PFSK-1 (cell line): ENCODE measurements around the gene CHRNE.

Experiments used
- FOXP2 ChIP-seq: optimal IDR thresholded peaks from 2 replicates; pipeline ENCODE3; 2011; ENCODE audit warnings: borderline replicate concordance, control low read depth, inconsistent platforms; ENCODE audit not compliant: insufficient read depth; ENCODE audit errors: extremely low read length, extremely low read depth
- POLR2AphosphoS5 ChIP-seq: IDR thresholded peaks from 2 replicates; pipeline ENCODE4 v1.6.1; 2012; ENCODE audit warnings: low read depth, mild to moderate bottlenecking, control low read depth, low read length, moderate library complexity
- SIN3A ChIP-seq: IDR thresholded peaks from 2 replicates; pipeline ENCODE4 v1.6.1; 2012; ENCODE audit warnings: mild to moderate bottlenecking, low read length, moderate library complexity, borderline replicate concordance; ENCODE audit not compliant: insufficient read depth

DNA sequence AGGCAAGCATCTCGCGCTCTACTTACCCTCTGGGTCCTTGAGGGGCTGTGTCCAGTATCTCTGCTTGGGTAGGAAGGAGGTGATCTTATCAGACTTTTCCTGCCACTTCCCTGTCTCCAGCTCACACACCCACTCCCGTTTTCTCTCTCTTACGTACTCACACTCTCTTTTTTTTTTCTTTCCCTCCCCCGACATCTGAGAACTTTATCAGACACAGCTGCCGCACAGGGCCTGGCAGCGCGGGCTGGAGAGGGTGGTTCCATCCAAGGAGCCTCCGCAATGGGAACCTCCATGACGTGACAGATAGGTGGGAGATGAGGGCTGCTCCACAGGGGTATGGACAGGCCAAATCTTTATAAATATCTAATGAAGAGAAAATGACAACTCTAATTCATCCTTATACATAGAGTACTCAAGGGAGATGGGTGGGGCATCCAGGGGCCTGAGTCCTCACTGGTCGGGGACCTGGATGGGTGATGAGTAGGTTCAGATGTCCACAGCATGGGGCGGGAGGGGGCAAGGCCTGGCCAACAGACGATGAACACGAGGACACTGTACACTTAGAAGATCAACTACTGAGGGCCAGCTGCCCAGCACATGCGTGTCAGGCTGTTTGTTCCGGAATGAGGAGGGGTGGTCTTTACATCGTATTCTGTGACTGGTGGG lies 46.5 kb downstream of the CHRNE start:
- TF ChIP-seq SIN3A (no peak), POLR2AphosphoS5 (no peak), FOXP2 (no peak)
